COLO668 (cell line): ENCODE results near the gene PAM.
"Not testable (repeated sequence)": the region's sequence is repeated elsewhere in the genome, so short reads cannot be mapped to it uniquely, and the experiment has no call there.

Source experiments
- DNase-seq: peaks from one replicate; lab custom pipeline; 2025; ENCODE audit not compliant: unreplicated experiment; lab: John Stamatoyannopoulos, UW

PAM gene

DNA sequence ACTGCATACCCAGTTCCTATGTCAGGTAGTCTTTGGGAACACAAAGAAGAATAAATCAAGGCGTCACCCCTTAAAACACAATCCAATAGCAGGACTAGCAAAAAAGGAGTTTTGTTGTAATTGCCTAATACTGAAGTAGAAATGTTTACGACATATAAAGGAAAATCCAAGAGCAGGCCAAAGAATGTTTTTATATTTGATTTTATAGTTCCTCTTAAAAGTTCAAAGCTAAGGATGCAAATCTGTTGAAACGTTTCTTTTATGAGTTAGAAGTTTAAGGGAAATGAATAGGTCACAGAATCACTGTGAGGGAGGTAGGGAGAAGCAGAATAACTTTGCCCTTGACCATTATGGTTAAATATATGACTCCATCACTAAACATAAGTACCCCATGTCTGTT, 136.1 kb downstream of the PAM start:
- DNase-seq: no peak

DNA sequence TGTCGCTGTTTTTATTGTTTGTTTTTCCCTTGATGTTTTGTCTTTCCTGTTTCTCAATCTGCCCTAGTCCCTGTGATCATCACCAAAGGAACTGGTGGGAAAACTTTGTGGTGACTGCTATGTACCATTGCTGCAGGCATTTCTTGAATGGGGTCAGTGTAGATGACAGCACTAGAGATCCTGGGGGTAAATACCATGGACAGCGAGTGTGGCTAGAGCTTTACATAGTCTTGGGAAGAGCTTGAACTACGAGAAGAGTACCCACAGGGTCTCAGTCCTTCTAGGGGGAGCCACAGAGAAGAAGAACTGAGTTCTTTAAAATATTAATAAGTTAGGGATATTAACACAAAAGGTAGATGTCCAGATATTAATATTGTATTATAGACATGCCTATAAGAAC, 138.8 kb downstream of the PAM start:
- DNase-seq: no peak

DNA sequence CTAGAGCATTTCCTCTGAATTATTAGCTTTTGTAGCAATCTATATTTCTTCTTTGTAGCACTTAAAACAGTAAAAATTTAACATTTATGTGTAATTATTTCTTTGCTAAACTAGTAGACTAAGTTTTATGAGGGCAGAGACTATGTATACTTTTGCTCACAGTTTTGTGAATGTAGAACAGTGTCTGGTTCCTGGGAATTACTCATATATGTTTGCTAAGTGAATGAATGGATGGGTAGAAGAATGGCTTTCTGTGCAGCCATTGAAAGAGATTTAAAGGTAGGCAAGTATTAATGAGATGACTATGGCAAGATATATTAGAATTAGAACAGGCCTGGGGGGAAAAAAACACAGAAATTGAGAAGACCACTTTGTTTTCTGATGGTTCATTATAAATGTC, 140.1 kb downstream of the PAM start:
- DNase-seq: no peak

DNA sequence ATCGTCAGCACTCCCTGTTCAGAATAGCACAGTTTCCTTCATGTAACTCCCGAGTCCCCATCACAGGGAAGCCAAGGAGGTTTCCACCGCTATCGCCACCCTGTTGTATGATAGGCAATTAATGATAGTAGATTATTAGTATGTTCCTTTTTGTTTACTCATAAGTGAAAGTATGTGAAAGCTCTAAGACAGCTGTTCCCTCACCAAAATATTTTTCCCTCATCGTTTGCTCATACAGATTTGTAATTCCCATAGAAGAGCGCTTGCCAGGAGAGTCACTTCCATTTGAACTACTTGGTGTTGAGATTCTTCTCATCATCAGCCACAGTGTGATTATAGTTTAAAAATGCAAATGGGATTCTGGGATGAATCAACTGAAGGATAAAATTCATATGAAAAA, 140.9 kb downstream of the PAM start:
- no peak for DNase-seq

DNA sequence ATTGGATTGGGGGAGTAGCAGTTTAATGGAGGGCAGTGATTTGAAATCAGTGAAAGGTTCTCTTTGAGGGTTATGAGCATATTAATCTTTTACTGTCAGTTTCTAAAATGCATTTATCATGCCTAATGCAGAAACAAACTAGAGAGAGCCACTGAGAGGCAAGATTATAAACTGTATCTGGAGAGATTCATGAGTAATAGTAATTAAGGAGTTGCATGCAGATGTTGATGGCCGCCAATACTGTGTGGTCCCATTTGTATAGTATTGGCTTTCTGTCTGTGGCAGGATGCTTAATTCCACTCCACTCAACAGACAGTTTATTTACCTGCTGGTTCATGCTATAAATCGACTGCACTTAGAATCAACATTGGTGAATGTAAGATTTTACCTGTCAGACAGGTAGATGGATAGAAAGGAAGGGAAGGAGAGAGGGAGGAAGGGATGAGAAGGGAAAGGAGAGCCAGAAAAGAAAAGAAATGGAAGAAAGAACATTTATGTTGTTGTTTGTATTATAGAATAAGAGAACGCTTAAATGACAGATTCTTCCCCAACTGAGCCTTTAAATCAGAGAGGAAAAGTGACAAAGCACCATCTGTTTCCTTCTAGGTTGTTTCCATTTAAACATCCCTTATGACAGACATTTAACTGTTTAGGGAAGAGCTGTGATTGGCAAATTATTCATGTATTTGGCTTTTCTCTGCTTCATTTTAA, 146.5 kb downstream of the PAM start:
- no peak for DNase-seq

DNA sequence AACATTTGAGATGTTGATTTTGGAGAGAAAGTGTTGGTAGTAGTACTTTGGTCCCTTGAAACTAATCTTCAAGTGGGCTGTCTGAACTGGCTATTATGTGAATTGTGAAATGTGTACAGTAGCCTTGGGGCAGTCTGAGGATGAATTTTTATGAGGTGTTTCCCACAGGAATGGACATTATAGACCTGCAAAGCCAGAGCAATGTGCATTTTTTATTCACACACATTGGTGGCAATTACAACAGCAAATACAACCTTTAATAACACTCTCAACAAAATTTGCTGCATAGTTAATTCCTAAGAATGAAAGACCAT, 147.0 kb downstream of the PAM start:
- DNase-seq: no peak

DNA sequence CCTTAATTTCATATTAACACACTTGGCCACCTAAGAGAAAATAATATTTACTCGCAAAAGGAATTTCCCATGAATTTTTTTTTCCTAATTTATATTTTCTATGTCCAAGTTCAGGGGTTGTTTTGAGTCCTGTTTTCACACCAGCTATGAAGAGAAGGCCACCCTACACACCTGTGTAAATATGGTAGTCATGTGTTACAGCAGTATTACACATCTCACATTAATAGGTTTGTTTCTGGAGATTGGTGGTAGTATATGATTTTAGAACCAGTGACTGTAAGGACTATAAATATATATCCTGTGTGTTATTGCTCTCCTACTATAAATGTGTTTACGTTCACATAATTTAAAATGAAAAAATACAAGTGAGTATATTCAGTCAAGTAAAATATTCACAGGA, 147.5 kb downstream of the PAM start:
- no peak for DNase-seq

DNA sequence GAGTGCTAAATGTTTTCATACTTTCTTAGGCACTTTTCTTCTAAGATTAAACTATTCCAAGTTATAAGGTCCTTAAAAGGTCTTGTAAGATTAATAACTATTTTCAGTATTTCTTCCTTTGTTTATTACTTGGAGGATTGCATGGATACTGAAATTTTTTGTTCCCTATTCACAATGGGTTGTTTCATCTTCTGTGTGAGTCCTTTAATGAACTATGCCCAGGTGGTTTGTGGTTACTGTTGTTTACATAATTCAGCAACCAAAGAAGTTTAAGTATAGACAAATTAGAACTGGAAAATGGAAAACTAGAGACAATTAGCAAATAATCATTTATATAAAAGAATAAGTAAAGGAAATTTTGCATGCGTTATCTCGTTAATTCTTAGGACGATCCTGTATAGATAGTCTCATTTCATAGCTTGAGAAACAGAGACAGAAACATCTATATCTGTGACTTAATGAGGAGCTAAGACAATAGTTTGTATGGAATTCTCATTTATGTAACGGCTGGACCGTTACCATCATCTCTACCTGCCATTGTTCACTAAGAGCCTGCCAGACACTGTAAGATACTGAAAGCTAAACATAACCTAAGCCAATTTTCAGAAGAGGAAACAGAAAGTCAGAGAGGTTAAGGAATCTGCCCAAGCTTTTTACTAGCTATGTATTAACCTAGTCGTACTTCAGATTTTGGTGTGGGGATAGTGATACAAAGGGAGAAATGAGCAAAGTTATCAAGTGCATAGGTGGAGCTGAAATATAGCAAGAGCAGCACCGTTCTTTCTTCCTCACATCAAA, 148.2 kb downstream of the PAM start:
- no peak for DNase-seq

DNA sequence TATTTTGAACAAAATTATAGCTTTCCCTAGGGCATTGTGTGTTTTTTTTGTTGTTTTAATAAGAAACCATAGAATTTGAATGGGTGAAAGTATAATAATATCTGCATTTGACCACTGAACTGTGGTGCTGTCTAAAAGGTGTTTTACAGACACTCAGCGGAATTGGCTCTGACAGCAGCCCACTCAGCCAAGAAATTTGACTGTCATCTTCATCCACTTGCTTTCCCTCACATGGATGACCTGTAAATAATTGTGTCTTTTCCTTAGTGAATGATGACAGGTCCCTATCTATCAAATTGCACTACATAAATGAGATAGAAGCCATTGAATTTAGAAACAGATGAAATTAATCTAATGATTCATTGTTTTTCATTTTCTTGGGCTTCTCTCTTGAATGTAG, 150.0 kb downstream of the PAM start:
- DNase-seq: no peak

DNA sequence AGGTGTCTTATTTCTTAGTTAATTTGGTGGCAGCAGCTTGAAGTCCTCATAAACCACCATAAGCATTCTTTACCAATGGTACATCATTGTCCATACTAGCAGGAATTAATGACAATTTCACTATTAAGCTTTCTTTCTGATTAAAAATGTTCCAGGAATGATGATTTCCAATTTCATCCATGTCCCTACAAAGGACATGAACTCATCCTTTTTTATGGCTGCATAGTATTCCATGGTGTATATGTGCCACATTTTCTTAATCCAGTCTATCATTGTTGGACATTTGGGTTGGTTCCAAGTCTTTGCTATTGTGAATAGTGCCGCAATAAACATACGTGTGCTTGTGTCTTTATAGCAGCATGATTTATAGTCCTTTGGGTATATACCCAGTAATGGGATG, 152.0 kb downstream of the PAM start:
- DNase-seq: not testable (repeated sequence)

DNA sequence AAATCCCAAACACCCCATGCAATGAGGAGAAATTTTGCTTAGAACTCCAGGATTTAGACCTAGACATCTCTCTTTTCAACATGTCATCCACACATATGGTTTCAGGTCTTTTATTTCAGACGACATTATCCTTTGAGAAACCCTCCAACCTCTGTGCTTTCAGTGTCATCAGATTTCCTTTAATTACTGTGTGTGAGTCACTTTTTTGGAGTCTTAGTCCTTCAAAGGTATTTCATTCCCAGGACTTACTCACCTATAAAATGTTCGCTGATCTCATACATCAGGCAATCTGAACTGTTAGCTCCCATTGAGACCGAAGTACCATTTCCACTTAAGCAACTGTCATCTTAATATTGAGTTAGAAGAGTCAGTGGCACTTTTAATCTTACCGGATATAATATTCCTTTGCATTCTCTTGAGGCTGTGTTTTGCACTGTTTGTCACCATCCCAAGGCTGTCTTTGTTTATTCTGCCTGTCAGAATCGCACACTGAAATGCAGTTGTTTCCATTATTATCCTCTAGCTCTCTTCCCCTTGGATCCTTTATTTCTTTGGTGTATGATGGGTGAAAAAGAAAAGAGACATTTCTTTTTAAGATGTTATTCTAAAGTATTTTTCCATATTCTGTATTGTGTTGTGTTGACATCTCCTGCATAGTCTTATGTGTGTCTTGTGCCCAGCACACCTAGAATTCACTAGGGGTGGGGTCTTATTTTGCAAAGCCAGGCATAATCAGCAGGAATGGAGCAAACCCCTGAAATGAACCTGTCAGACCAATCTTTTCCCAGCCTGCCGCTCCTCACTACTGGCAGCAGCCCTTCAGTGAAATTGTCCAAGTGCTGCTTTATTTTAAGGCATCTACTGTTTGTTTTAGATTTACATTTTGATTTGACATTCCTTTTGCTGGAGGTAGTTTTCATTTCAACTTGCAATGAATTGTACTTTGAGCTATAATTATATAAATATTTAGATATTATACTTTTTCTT, 155.4 kb downstream of the PAM start:
- no peak for DNase-seq

DNA sequence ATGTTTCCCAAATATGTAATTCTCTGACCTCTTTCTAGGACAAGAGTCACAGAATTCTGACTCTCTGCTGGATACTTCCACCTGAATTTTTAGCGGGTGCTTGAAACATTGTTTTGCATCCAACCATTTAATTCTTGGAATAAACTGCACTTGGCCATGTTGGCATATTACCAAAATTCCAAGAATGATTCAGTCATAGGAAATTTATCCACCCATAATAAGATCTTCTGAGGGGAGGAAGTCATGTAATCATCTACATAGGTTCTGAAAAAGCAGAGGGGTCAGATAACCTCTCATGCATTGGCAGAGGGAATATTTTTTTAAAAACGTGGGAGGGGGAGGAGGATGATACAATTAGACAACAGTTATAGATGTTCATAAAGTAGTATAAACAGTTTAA, 156.9 kb downstream of the PAM start:
- no peak for DNase-seq

DNA sequence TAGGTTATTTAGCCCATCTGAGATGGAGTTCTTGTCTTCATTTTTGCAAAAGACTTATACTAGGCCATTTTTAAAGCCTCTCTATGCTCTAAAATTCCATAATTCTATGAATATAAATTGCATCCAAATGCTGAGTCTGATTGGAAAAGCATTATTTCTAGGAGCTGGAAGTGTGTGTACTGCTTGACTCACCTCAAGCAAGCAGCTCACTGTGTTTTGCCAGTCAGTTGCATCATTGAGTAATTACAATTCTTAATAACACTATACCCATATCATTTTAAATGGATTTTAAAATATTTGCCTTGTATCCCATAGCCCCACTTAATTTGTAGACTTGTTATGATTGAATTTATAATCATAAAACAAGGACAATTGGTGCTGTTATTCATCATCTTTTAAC, 161.0 kb downstream of the PAM start:
- DNase-seq: no peak

DNA sequence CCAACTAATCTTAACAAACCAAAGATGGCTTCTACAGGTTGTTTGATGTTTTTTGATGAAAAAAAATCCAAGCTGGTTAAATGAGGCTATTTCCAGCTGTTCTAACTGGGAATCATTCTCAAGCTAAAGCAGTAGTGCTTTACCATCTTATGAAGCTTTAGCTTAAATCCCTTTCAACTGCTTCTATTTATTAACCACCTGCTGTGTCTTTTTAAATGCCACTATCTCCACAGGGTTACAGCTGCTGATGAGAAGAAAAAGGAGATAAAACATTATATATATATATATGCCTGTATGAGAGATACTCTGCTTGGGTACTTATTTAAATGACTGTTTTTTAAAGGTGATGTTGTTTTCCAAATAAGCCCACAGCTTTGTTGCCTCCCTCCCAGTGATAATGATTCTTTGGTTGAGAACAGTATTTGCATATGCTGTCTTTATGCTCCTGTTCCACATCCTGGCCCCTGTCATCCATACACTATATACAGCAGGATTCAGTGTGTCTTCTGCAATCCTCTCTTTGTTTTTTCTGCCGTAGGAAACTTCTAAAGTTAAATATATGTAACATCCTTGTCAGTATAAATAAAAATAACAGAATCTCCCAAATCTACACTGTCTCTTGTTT, 164.0 kb downstream of the PAM start:
- DNase-seq: no peak

DNA sequence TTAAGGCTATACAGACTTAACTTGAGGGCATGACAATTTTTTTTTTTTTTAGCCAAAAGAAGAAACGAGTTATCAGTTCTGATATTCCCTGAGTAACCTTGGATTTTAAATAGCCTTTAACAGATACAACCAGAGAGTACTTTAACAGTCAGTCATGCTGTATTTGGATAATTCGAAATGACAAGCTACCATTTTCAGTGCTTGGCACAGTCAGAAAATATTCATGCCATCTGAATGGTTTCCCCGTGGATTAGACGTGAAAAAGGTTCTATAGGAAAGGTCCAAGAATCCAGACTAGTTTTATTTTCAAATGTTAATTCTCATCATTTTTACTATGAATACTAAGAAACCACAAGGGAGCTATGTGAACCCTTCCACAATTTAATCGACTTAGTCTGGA, 165.7 kb downstream of the PAM start:
- DNase-seq: no peak

DNA sequence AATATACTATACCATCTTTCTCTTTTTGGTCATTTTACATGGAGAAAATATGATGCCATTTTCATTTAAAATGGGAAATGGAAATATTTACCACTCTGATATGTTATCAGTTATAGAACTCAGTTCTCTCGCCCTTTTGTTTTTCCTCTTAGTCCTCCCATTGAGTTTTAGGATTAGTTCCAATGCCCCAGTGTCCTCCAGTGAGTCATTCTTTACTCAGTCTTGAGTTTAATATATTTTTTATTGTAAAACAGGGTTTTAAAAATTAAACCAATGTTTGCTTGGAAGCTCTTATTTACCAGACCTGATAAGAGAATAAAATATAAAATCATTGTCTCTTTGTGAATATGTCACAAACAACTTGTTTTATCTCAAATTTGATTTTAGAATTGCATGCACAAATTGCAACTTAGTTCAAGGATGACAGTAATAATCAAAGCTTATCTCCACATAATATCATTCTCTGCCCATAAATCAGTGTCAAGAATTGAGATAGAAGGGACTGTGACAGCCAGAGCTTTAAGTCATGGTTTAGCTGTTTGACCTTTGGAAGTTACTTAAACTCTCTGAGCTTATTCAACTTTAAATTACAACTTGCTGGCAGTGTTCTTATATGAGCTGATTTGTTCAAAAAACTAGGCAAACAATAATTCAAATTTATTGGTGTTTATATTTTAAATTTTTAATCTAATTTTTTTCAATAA, 166.4 kb downstream of the PAM start:
- DNase-seq: no peak

DNA sequence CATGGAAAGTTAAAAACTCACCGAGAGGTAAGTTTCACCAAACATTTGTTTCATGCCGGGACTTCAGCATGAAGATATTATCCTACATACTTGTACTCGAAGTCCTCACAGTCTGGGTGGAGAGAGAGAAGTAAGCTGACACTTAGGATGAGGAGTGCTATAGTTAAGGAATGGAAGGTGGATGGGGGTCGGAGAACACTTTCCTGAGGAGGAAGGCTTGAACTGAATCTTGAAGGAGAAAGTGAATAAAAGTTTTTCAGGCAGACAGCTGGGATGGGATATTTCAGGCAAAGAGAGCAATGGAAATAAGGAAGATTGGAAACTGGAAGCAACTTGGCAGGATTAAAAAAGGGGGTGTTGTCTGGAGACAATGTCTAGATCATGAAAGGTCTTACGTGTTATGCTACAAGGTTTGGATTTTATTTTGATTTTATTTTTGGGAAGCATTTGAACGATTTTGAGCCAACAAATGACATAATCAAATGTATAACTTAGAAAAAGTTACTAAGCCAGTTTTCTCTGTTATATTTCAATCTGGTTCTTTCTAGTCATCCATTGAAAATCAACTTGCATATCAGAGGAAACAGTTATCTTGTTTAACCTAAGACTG, 167.1 kb downstream of the PAM start:
- no peak for DNase-seq

DNA sequence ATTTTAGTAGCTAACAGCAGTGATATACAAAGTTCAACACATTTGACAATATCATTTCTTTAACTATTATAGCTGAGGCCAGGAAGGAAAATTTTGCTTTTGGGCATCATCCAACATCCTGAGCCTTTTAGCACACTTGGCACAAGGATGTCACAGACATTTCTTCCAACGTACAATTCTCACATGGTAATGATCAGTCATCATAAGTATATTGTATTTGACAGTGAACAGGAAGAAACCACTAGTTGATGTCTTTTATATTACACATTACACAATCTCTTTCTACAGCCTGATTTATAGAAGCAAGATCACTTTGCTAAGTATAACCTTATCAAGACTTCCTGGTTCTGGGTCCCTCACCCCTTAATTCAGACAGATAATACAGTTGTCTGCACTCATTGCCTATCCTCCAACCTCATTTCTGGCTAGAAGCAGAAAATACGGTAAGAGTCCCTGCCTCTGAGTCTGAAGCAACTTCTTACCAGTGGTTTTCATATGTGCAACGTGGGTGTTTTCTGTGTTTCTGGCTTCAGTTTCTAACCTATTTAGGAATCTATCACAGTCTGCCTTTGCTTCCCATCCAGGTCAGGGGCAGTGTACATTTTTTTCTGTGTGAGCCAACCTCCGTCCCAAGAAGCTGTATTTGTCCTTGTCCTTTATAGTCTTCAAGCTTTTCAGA, 167.8 kb downstream of the PAM start:
- DNase-seq: no peak

DNA sequence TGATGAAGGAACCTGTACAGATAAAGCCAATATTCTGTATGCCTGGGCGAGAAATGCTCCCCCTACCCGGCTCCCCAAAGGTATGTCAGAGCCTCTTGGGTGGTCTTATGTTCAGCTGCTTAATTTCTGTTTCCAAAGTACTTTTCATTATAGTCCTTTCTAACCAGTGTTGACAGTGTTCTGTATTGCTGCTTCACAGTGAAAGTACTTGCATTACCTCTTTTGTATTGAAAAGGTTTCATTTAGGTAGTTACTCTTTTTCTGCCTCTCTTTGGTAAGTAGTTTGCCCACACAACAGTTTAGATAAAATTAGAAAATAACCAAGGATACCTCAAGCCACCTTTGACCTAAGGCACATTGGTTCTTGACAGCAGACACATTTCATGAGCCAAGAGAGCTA, 169.9 kb downstream of the PAM start:
- no peak for DNase-seq

DNA sequence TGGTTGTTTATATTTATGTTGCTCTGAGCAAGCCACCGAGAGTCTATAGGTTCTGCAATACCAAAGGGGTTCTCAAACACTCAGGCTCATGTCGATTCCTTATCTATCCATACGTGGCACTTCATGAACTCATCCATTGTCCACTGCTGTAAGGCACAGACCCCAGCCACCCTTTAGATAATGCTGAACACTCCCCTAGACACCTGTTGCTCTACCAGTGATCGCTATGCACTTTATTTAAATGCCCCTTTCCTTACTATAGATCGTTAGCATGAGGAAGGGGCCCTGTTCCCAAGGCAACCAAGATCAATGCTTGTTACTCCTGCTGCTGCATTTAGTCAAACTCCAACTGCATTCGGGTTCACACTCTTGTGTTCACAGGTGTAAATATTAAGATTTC, 171.9 kb downstream of the PAM start:
- DNase-seq: no peak
